ENCODE measurements around the gene ZNF710.

- TF ChIP-seq EZH2 (IDR thresholded peaks at IDR 0.05; ENCODE audit: borderline replicate concordance, insufficient read depth, low read length, poor library complexity, severe bottlenecking) (no peak), TAF1 (IDR thresholded peaks at IDR 0.05; ENCODE audit: low read depth) (no peak), CTCF (IDR thresholded peaks at IDR 0.05; ENCODE audit: poor library complexity, severe bottlenecking) (no peak), REST (IDR thresholded peaks at IDR 0.05; ENCODE audit: borderline replicate concordance) (no peak), POLR2AphosphoS5 (IDR thresholded peaks at IDR 0.05) (no peak)
Observed at GRCh38 chr15:89954541-89954940, 46.6 kb upstream of the ZNF710 start.

Measured in neural cell (in vitro differentiated cells).